PC-9 (cell line): ENCODE measurements around the gene CYP3A4. TPM values are rescaled to one million over a fixed set of nuclear protein-coding genes. Genes with fewer than 3 reads are reported as not detected.

Experiments used
- BruUV-seq: library from RNA; stranded (reverse); fragments of 400-500 nt; replicated peaks from 2 replicates; lab custom pipeline; 2021; lab: Mats Ljungman, UMichigan
- CTCF ChIA-PET: fragments of 300-600 bp; sonication (Branson Sonifier 250); formaldehyde crosslinking; loops from one replicate; lab custom pipeline; 2022; ENCODE audit warnings: antibody characterized with exemption; lab: Charles Lee
- POLR2A ChIA-PET: fragments of 300-600 bp; sonication (Branson Sonifier 250); formaldehyde crosslinking; loops from one replicate; lab custom pipeline; 2022; ENCODE audit warnings: antibody characterized with exemption; ENCODE audit not compliant: unreplicated experiment; lab: Charles Lee
- DNase-seq, 2 experiments: peaks; one replicate each; pipeline versions ENCODE4 v3.0.0 to v3.0.0-alpha.2; 2015 to 2022; ENCODE audit warnings: mixed read lengths in 1 of 2
- H2AFZ ChIP-seq: fragments of 200-600 bp; sonication (generic); 2 replicates; pipeline ENCODE4 v1.8.1; 2017; ENCODE audit warnings: antibody characterized with exemption
- H3F3A ChIP-seq: fragments of 200-600 bp; sonication (generic); 2 replicates; pipeline ENCODE4 v1.8.1; 2017; ENCODE audit warnings: antibody characterized with exemption, mild to moderate bottlenecking, low read depth; ENCODE audit not compliant: insufficient read depth
- H3K27ac ChIP-seq: fragments of 200-600 bp; sonication (generic); 2 replicates; pipeline ENCODE4 v1.6.1; 2016; ENCODE audit warnings: mixed run types
- H3K27me3 ChIP-seq: fragments of 200-600 bp; sonication (generic); 2 replicates; pipeline ENCODE4 v1.6.1; 2016; ENCODE audit warnings: low read depth, mixed run types; ENCODE audit not compliant: insufficient read depth
- H3K36me3 ChIP-seq: fragments of 200-600 bp; sonication (generic); 2 replicates; pipeline ENCODE4 v1.6.1; 2016; ENCODE audit warnings: low read depth, mixed run types
- H3K4me1 ChIP-seq: fragments of 200-600 bp; sonication (generic); replicated peaks from 2 replicates; pipeline ENCODE4 v1.6.1; 2016; ENCODE audit warnings: mixed run types; ENCODE audit not compliant: insufficient read depth
- H3K4me2 ChIP-seq: fragments of 200-600 bp; sonication (generic); 2 replicates; pipeline ENCODE4 v1.6.1; 2017; ENCODE audit warnings: mixed run types
- H3K4me3 ChIP-seq: fragments of 200-600 bp; sonication (generic); 2 replicates; pipeline ENCODE4 v1.6.1; 2016; ENCODE audit warnings: mixed run types
- H3K79me2 ChIP-seq: fragments of 200-600 bp; sonication (generic); 2 replicates; pipeline ENCODE4 v1.6.1; 2017; ENCODE audit warnings: low read depth, mixed run types
- H3K9me2 ChIP-seq: fragments of 200-600 bp; sonication (generic); 2 replicates; pipeline ENCODE4 v1.8.1; 2017; ENCODE audit warnings: mild to moderate bottlenecking; ENCODE audit not compliant: insufficient read depth
- H3K9me3 ChIP-seq: fragments of 200-600 bp; sonication (generic); 2 replicates; pipeline ENCODE4 v1.8.1; 2016; ENCODE audit warnings: low read depth; ENCODE audit not compliant: insufficient read depth
- H4K20me1 ChIP-seq: fragments of 200-600 bp; sonication (generic); 2 replicates; pipeline ENCODE4 v1.8.1; 2017; ENCODE audit not compliant: insufficient read depth
- CTCF ChIP-seq: fragments of 200-600 bp; sonication (generic); conservative IDR thresholded peaks from 2 replicates; pipeline ENCODE4 v1.6.1; 2017; ENCODE audit warnings: mixed run types, antibody characterized with exemption, mild to moderate bottlenecking, moderate library complexity
- EZH2 ChIP-seq: fragments of 200-600 bp; sonication (generic); IDR thresholded peaks from 2 replicates; pipeline ENCODE4 v1.8.0; 2017; ENCODE audit warnings: antibody characterized with exemption, low read depth
- intact Hi-C: fragments of 100-400 bp; cut with micrococcal nuclease; formaldehyde crosslinking; loops from one replicate; pipeline ENCODE4 v1.10.0; 2022; ENCODE audit not compliant: unreplicated experiment
- total RNA-seq: library from RNA; stranded (reverse); gene quantifications from 2 replicates; pipeline ENCODE4 v1.2.3, GENCODE V29; 2021

The CYP3A4 gene
- total RNA-seq, 1 experiment from 2014 or later, result not detected

GRCh38 chr7:99766484-99767099 lies 17.4 kb downstream of the CYP3A4 start:
- Histone ChIP-seq H4K20me1 (no peaks in the 10 kb centered on the region), H3K4me2 (peak overlapping the region; percentile 41), H3K79me2 (no peaks in the 10 kb centered on the region), H3K9me3 (no peaks in the 10 kb centered on the region), H3K4me3 (no peak overlapping the region), H2AFZ (no peak overlapping the region), H3K4me1 (peaks cover 16% of the 10 kb centered on the region), H3K36me3 (no peaks in the 10 kb centered on the region), H3K9me2 (no peaks in the 10 kb centered on the region), H3K27ac (no peak overlapping the region), H3F3A (no peaks in the 10 kb centered on the region), H3K27me3 (no peaks in the 10 kb centered on the region)
- POLR2A ChIA-PET, result no interaction called here
- BruUV-seq, result no TSS peak
- DNase-seq, result no peak
- intact Hi-C loops, result no loop called here
- CTCF ChIA-PET, result no interaction called here
- TF ChIP-seq EZH2 (no peak), CTCF (no peak)

- Histone ChIP-seq H3K4me1 (peaks cover 16% of the 10 kb centered on the region), H3K4me3 (no peak overlapping the region), H3K9me2 (no peaks in the 10 kb centered on the region), H3K27me3 (no peaks in the 10 kb centered on the region), H4K20me1 (no peaks in the 10 kb centered on the region), H3K36me3 (no peaks in the 10 kb centered on the region), H3F3A (no peaks in the 10 kb centered on the region), H3K9me3 (no peaks in the 10 kb centered on the region), H3K79me2 (no peaks in the 10 kb centered on the region), H3K4me2 (no peak overlapping the region), H2AFZ (no peak overlapping the region), H3K27ac (no peak overlapping the region)
- TF ChIP-seq CTCF (no peak), EZH2 (no peak)
- no TSS peak for BruUV-seq
- POLR2A ChIA-PET, result no interaction called here
- no peak for DNase-seq
- intact Hi-C loops, result no loop called here
- CTCF ChIA-PET, result no interaction called here
Observed at GRCh38 chr7:99764478-99764877, 19.5 kb downstream of the CYP3A4 start.

GRCh38 chr7:99762680-99763327 lies 21.2 kb downstream of the CYP3A4 start:
- H3K9me3 ChIP-seq, result no peaks in the 10 kb centered on the region
- H2AFZ ChIP-seq, result no peak overlapping the region
- H3K4me1 ChIP-seq, result peaks cover 16% of the 10 kb centered on the region
- no peak overlapping the region for H3K4me3 ChIP-seq
- H3K27me3 ChIP-seq, result no peaks in the 10 kb centered on the region
- H3K79me2 ChIP-seq, result no peaks in the 10 kb centered on the region
- H3F3A ChIP-seq, result no peaks in the 10 kb centered on the region
- no peaks in the 10 kb centered on the region for H4K20me1 ChIP-seq
- CTCF ChIA-PET, result no interaction called here
- H3K9me2 ChIP-seq, result no peaks in the 10 kb centered on the region
- TF ChIP-seq EZH2 (no peak), CTCF (no peak)
- intact Hi-C loops, result no loop called here
- H3K27ac ChIP-seq, result no peak overlapping the region
- H3K4me2 ChIP-seq, result no peak overlapping the region
- peak in 1 of 2 experiments; percentile 43 for DNase-seq
- POLR2A ChIA-PET, result interaction anchor here (0.6 to 0.7 kb wide), 2 partner anchors 320 to 324 kb away, joined by 3 to 6 read pairs; no protein-coding TSS in a partner anchor
- no TSS peak for BruUV-seq
- no peaks in the 10 kb centered on the region for H3K36me3 ChIP-seq
